A673 (cell line): ENCODE results near the gene IQCC.

ENCODE experiments used
- EZH2 ChIP-seq: fragments of 200-600 bp; sonication (generic); IDR thresholded peaks from 2 replicates; pipeline ENCODE4 v1.6.1; 2017; ENCODE audit warnings: borderline replicate concordance, low read depth, mild to moderate bottlenecking, mixed read lengths, antibody characterized with exemption, low read length; ENCODE audit not compliant: poor library complexity, severe bottlenecking
- TF ChIP-seq, protein P1 (sequence below): fragments of 300-800, 200-600 bp; sonication (generic); conservative IDR thresholded peaks from 2 replicates; pipeline ENCODE4 v1.5.1; 2017; ENCODE audit warnings: low read depth, mild to moderate bottlenecking, antibody characterized with exemption, low read length, moderate library complexity, mixed read lengths

DNA sequence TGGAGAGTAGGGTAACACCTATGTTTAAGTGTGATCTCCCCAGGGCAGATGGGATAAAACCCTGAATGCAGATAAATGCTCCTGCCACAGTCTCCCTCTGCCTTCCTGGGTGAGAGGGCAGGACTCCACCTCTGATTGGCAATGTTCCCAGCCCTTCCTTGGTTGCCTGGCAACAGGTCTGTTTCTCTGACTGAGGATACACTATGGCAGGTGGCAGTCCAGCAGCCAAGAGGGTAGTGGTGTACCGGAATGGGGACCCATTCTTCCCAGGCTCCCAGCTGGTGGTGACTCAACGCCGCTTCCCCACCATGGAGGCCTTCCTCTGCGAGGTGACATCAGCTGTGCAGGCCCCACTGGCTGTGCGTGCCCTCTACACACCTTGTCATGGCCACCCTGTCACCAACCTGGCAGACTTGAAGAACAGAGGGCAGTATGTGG lies 3.4 kb downstream of the IQCC start, which contains the start of gene DCDC2B:
- TF ChIP-seq, protein P1, sequence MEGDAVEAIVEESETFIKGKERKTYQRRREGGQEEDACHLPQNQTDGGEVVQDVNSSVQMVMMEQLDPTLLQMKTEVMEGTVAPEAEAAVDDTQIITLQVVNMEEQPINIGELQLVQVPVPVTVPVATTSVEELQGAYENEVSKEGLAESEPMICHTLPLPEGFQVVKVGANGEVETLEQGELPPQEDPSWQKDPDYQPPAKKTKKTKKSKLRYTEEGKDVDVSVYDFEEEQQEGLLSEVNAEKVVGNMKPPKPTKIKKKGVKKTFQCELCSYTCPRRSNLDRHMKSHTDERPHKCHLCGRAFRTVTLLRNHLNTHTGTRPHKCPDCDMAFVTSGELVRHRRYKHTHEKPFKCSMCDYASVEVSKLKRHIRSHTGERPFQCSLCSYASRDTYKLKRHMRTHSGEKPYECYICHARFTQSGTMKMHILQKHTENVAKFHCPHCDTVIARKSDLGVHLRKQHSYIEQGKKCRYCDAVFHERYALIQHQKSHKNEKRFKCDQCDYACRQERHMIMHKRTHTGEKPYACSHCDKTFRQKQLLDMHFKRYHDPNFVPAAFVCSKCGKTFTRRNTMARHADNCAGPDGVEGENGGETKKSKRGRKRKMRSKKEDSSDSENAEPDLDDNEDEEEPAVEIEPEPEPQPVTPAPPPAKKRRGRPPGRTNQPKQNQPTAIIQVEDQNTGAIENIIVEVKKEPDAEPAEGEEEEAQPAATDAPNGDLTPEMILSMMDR, result no peak
- TF ChIP-seq EZH2, result no peak
